Measurements from ENCODE around the gene LDB2.

DNA sequence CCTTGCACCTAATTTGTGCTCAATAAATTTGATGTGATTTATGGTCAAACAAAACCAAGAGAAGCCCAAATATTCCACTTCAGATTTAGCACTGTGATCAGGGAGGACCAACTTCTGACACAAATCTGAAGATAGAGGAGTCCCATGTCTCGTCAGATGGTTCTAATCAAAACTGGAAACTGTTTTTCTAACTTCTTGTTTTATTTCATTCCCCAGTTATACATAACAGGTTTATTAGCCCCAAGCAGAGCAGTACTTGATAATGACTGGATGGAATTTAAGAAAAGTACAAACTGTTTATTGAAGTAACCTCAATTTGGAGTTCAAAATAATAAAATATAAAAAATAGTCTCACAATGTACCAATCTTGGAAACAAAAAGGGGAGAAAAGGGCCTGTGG, 310.3 kb downstream of the LDB2 start:
- TF ChIP-seq EP300 (IDR thresholded peaks at IDR 0.05) (no peak), POLR2AphosphoS5 (IDR thresholded peaks at IDR 0.05) (no peak)
- TF ChIP-seq, protein P1, sequence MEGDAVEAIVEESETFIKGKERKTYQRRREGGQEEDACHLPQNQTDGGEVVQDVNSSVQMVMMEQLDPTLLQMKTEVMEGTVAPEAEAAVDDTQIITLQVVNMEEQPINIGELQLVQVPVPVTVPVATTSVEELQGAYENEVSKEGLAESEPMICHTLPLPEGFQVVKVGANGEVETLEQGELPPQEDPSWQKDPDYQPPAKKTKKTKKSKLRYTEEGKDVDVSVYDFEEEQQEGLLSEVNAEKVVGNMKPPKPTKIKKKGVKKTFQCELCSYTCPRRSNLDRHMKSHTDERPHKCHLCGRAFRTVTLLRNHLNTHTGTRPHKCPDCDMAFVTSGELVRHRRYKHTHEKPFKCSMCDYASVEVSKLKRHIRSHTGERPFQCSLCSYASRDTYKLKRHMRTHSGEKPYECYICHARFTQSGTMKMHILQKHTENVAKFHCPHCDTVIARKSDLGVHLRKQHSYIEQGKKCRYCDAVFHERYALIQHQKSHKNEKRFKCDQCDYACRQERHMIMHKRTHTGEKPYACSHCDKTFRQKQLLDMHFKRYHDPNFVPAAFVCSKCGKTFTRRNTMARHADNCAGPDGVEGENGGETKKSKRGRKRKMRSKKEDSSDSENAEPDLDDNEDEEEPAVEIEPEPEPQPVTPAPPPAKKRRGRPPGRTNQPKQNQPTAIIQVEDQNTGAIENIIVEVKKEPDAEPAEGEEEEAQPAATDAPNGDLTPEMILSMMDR (IDR thresholded peaks at IDR 0.05) = no peak
